Activated CD8-positive, alpha-beta memory T cell treated with anti-CD3 and anti-CD28 coated beads, Interleukin-2, amount 50 U/mL, for 24 hours (primary cell): ENCODE data around the gene CCL11.

Experiments
- DNase-seq: peaks from one replicate; pipeline ENCODE4 v3.0.0-alpha.2; 2020; ENCODE audit errors: extremely low read depth

CCL11 gene

GRCh38 chr17:34257299-34257985 is 28.1 kb upstream of the CCL11 start:
- DNase-seq: no peak

- no peak for DNase-seq
Observed at GRCh38 chr17:34257986-34258326, 27.6 kb upstream of the CCL11 start.

GRCh38 chr17:34259146-34259545 is 26.4 kb upstream of the CCL11 start:
- DNase-seq: no peak

- DNase-seq: no peak
Observed at GRCh38 chr17:34260861-34261260, 24.7 kb upstream of the CCL11 start.

GRCh38 chr17:34261568-34262337 is 23.8 kb upstream of the CCL11 start:
- no peak for DNase-seq

GRCh38 chr17:34265711-34266110 is 19.8 kb upstream of the CCL11 start:
- DNase-seq: no peak

- no peak for DNase-seq
Observed at GRCh38 chr17:34269969-34270368, 15.6 kb upstream of the CCL11 start, which contains the start of gene CCL7. TSS of gene CCL7 (plus strand) at chr17:34270221. CDS start at chr17:34270291, 70 bp downstream.

GRCh38 chr17:34275881-34276280 is 9.7 kb upstream of the CCL11 start:
- DNase-seq: no peak

- no peak for DNase-seq
Observed at GRCh38 chr17:34276826-34277225, 8.7 kb upstream of the CCL11 start.

- no peak for DNase-seq
Observed at GRCh38 chr17:34283571-34283970, 2.0 kb upstream of the CCL11 start.

GRCh38 chr17:34287875-34288274 is 2.3 kb downstream of the CCL11 start:
- no peak for DNase-seq

- no peak for DNase-seq
Observed at GRCh38 chr17:34290586-34290985, 5.0 kb downstream of the CCL11 start.

GRCh38 chr17:34291721-34292348 is 6.3 kb downstream of the CCL11 start:
- DNase-seq: no peak

GRCh38 chr17:34299027-34299426 is 13.5 kb downstream of the CCL11 start:
- no peak for DNase-seq

- DNase-seq: no peak
Observed at GRCh38 chr17:34299956-34300577, 14.5 kb downstream of the CCL11 start.

- no peak for DNase-seq
Observed at GRCh38 chr17:34300652-34301370, 15.3 kb downstream of the CCL11 start.

GRCh38 chr17:34301986-34302385 is 16.4 kb downstream of the CCL11 start:
- DNase-seq: no peak

GRCh38 chr17:34302636-34303035 is 17.1 kb downstream of the CCL11 start:
- DNase-seq: no peak

- no peak for DNase-seq
Observed at GRCh38 chr17:34303606-34304005, 18.1 kb downstream of the CCL11 start.

GRCh38 chr17:34305061-34305460 is 19.5 kb downstream of the CCL11 start:
- DNase-seq: no peak

GRCh38 chr17:34305606-34306005 is 20.1 kb downstream of the CCL11 start:
- DNase-seq: no peak

- no peak for DNase-seq
Observed at GRCh38 chr17:34306466-34306865, 20.9 kb downstream of the CCL11 start.
